H1 (cell line): ENCODE measurements around the gene ACTR5. TPM values are rescaled to one million over a fixed set of nuclear protein-coding genes. Genes with fewer than 3 reads are reported as not detected.

Experiments
- CTCF ChIA-PET: fragments of 300-600 bp; sonication (Branson Sonifier 250); formaldehyde crosslinking; loops from one replicate; lab custom pipeline; 2021; ENCODE audit not compliant: partially characterized antibody; lab: Charles Lee
- POLR2A ChIA-PET: fragments of 300-600 bp; sonication (Branson Sonifier 250); formaldehyde crosslinking; loops from one replicate; lab custom pipeline; 2021; ENCODE audit warnings: inconsistent platforms; ENCODE audit not compliant: partially characterized antibody; lab: Charles Lee
- DNase-seq, 2 experiments: peaks; one replicate each; pipeline versions ENCODE4 v3.0.0 to v3.0.0-alpha.2; 2010 to 2022; ENCODE audit warnings: low spot score in 2 of 2, low read depth in 1 of 2, mixed read lengths in 1 of 2
- FAIRE-seq: peaks from 2 replicates; lab custom pipeline; 2011; peaks lifted over from hg19 to GRCh38; lab: Jason Lieb, UNC
- H2AFZ ChIP-seq: 2 replicates; pipeline ENCODE4 v1.8.1; 2012; ENCODE audit warnings: low read length, inconsistent platforms
- H2AK5ac ChIP-seq: 2 replicates; pipeline ENCODE4 v1.6.1; 2013; ENCODE audit warnings: low read depth, low read length
- H2BK120ac ChIP-seq: replicated peaks from 2 replicates; pipeline ENCODE3; 2013; ENCODE audit warnings: low read depth, low read length, inconsistent platforms
- H2BK12ac ChIP-seq: 2 replicates; pipeline ENCODE4 v1.6.1; 2013; ENCODE audit warnings: low read depth, low read length
- H2BK15ac ChIP-seq: 2 replicates; pipeline ENCODE4 v1.6.1; 2013; ENCODE audit warnings: low read length
- H2BK20ac ChIP-seq: 2 replicates; pipeline ENCODE4 v1.6.1; 2013; ENCODE audit warnings: low read length
- H2BK5ac ChIP-seq: 2 replicates; pipeline ENCODE4 v1.6.1; 2013; ENCODE audit warnings: low read depth, low read length
- H3K14ac ChIP-seq: 2 replicates; pipeline ENCODE4 v1.6.1; 2013; ENCODE audit warnings: inconsistent platforms; ENCODE audit not compliant: insufficient read length
- H3K18ac ChIP-seq: 2 replicates; pipeline ENCODE4 v1.6.1; 2013; ENCODE audit warnings: low read length; ENCODE audit errors: extremely low read depth
- H3K23ac ChIP-seq: 2 replicates; pipeline ENCODE4 v1.6.1; 2013; ENCODE audit warnings: inconsistent platforms; ENCODE audit not compliant: insufficient read length
- H3K23me2 ChIP-seq: 2 replicates; pipeline ENCODE4 v1.6.1; 2013; ENCODE audit warnings: low read depth, low read length
- H3K27ac ChIP-seq: 2 replicates; pipeline ENCODE4 v1.6.1; 2011; ENCODE audit warnings: low read depth, low read length, inconsistent platforms
- H3K27me3 ChIP-seq, 4 experiments: replicated peaks in 1 of 4; 1 replicate in 1 of 4; 2 replicates in 3 of 4; pipeline versions ENCODE4 v1.6.1 to v1.8.1; 2011 to 2013; ENCODE audit warnings: low read length in 3 of 4, mild to moderate bottlenecking in 3 of 4, inconsistent platforms in 2 of 4, mixed read lengths in 2 of 4, moderate library complexity in 1 of 4; ENCODE audit not compliant: control insufficient read depth in 3 of 4, insufficient read depth in 3 of 4; ENCODE audit errors: extremely low read depth in 1 of 4
- H3K36me3 ChIP-seq, 4 experiments: 2 replicates each; pipeline versions ENCODE4 v1.6.1 to v1.8.1; 2011 to 2013; ENCODE audit warnings: mild to moderate bottlenecking in 4 of 4, low read length in 3 of 4, moderate library complexity in 2 of 4, control low read depth in 1 of 4, inconsistent platforms in 1 of 4; ENCODE audit not compliant: insufficient read depth in 4 of 4, control insufficient read depth in 2 of 4
- H3K4ac ChIP-seq: replicated peaks from 2 replicates; pipeline ENCODE3; 2013; ENCODE audit warnings: low read length, low read depth, mixed read lengths, inconsistent platforms; ENCODE audit not compliant: insufficient read length
- H3K4me1 ChIP-seq, 4 experiments: replicated peaks in 1 of 4; 1 replicate in 1 of 4; 2 replicates in 3 of 4; pipeline versions ENCODE4 v1.6.1 to v1.8.1; 2011 to 2013; ENCODE audit warnings: low read length in 3 of 4, inconsistent platforms in 2 of 4, mixed read lengths in 1 of 4; ENCODE audit not compliant: insufficient read depth in 4 of 4, control insufficient read depth in 3 of 4
- H3K4me2 ChIP-seq, 2 experiments: 2 replicates each; pipeline versions ENCODE4 v1.6.1 to v1.8.1; 2011 to 2013; ENCODE audit warnings: low read depth in 2 of 2, low read length in 2 of 2, control low read depth in 1 of 2, inconsistent platforms in 1 of 2, mild to moderate bottlenecking in 1 of 2; ENCODE audit not compliant: insufficient read depth in 1 of 2
- H3K4me3 ChIP-seq, 4 experiments: fragments of 200-600, 300-600 bp in 1 of 4; sonication (generic), shearing (Covaris generic), sonication (Bioruptor Twin) in 1 of 4; 2 replicates each; pipeline versions ENCODE4 v1.5.1 to v1.8.1; 2011 to 2016; ENCODE audit warnings: low read length in 4 of 4, low read depth in 3 of 4, control low read depth in 2 of 4, inconsistent platforms in 2 of 4, mild to moderate bottlenecking in 2 of 4, mixed read lengths in 1 of 4, moderate library complexity in 1 of 4; ENCODE audit not compliant: insufficient read depth in 2 of 4; ENCODE audit errors: extremely low read depth in 1 of 4
- H3K56ac ChIP-seq: replicated peaks from 2 replicates; pipeline ENCODE3; 2013; ENCODE audit warnings: low read depth, mild to moderate bottlenecking, mixed read lengths, low read length, inconsistent platforms; ENCODE audit not compliant: insufficient read length
- H3K79me1 ChIP-seq: 2 replicates; pipeline ENCODE4 v1.6.1; 2013; ENCODE audit warnings: low read depth, low read length, control low read depth
- H3K79me2 ChIP-seq, 2 experiments: 2 replicates each; pipeline versions ENCODE4 v1.6.1 to v1.8.1; 2012 to 2013; ENCODE audit warnings: low read length in 2 of 2, mild to moderate bottlenecking in 2 of 2, inconsistent platforms in 1 of 2; ENCODE audit not compliant: insufficient read depth in 2 of 2, control insufficient read depth in 1 of 2
- H3K9ac ChIP-seq, 4 experiments: replicated peaks in 1 of 4; 1 replicate in 1 of 4; 2 replicates in 3 of 4; pipeline versions ENCODE4 v1.6.1 to v1.8.1; 2011 to 2013; ENCODE audit warnings: low read depth in 3 of 4, low read length in 3 of 4, control low read depth in 2 of 4, mild to moderate bottlenecking in 2 of 4, moderate library complexity in 2 of 4, inconsistent platforms in 1 of 4; ENCODE audit errors: extremely low read depth in 1 of 4
- H3K9me3 ChIP-seq, 2 experiments: 2 replicates each; pipeline versions ENCODE4 v1.6.1 to v1.8.1; 2012 to 2013; ENCODE audit warnings: mild to moderate bottlenecking in 2 of 2, moderate library complexity in 2 of 2, control low read depth in 1 of 2, inconsistent platforms in 1 of 2, low read depth in 1 of 2, low read length in 1 of 2, mixed read lengths in 1 of 2; ENCODE audit not compliant: insufficient read depth in 2 of 2
- H4K20me1 ChIP-seq, 2 experiments: replicated peaks in 1 of 2; 2 replicates each; pipeline versions ENCODE3 to v1.8.1; 2011 to 2013; ENCODE audit warnings: inconsistent platforms in 2 of 2, low read length in 2 of 2, mild to moderate bottlenecking in 1 of 2; ENCODE audit not compliant: insufficient read depth in 2 of 2, control insufficient read depth in 1 of 2
- H4K5ac ChIP-seq: 2 replicates; pipeline ENCODE4 v1.6.1; 2013; ENCODE audit warnings: low read length, low read depth, mixed read lengths, inconsistent platforms; ENCODE audit not compliant: insufficient read length
- H4K8ac ChIP-seq: 2 replicates; pipeline ENCODE4 v1.8.0; 2013; ENCODE audit warnings: mild to moderate bottlenecking, moderate library complexity, low read length, inconsistent platforms; ENCODE audit not compliant: insufficient read depth; ENCODE audit errors: extremely low read depth
- H4K91ac ChIP-seq: replicated peaks from 2 replicates; pipeline ENCODE3; 2013; ENCODE audit warnings: low read length, mixed read lengths, inconsistent platforms; ENCODE audit not compliant: insufficient read length
- CBX5 ChIP-seq: fragments of 300-800, 300-1000 bp; sonication (generic); IDR thresholded peaks from 2 replicates; pipeline ENCODE4 v1.7.1; 2016; ENCODE audit warnings: antibody characterized with exemption, low read length, low read depth
- CEBPB ChIP-seq: IDR thresholded peaks from 2 replicates; pipeline ENCODE4 v1.6.1; 2012; ENCODE audit warnings: low read depth, low read length
- KDM1A ChIP-seq: fragments of 200-600, 300-600 bp; sonication (generic); IDR thresholded peaks from 2 replicates; pipeline ENCODE4 v1.7.1; 2016; ENCODE audit warnings: mild to moderate bottlenecking, low read length, borderline replicate concordance
- SAP30 ChIP-seq: fragments of 300-600 bp; sonication (generic); IDR thresholded peaks from 2 replicates; pipeline ENCODE4 v1.7.1; 2012; ENCODE audit warnings: low read length, moderate library complexity, mild to moderate bottlenecking, inconsistent platforms; ENCODE audit not compliant: insufficient read depth, insufficient replicate concordance
- SIRT6 ChIP-seq: IDR thresholded peaks from one replicate; pipeline ENCODE4 v1.7.1; 2012; ENCODE audit warnings: low read length, inconsistent platforms
- YY1 ChIP-seq: IDR thresholded peaks from 2 replicates; pipeline ENCODE4 v1.6.1; 2011; ENCODE audit warnings: low read depth, mild to moderate bottlenecking, low read length
- WGBS, 2 experiments: shearing (Covaris generic) in 1 of 2; methylation state at CpG; one replicate each; pipeline versions ENCODE4 v1.1.6 to v1.1.7; 2013 to 2015; ENCODE audit warnings: low lambda C conversion rate in 2 of 2, mixed read lengths in 2 of 2, inconsistent platforms in 1 of 2, low coverage in 1 of 2, missing lambda C conversion rate in 1 of 2; ENCODE audit not compliant: insufficient replicate concordance in 2 of 2, insufficient coverage in 1 of 2, insufficient read length in 1 of 2; ENCODE audit errors: extremely low coverage in 1 of 2, missing lambda C conversion rate in 1 of 2; 5-methylcytosine and 5-hydroxymethylcytosine counted together
- polyA plus RNA-seq, 7 experiments: library from polyadenylated mRNA; depleted of rRNA in 3 of 7; stranded (reverse) in 5 of 7; unstranded in 2 of 7; fragments of >200 nt in 5 of 7; fragments of 200-250 nt in 2 of 7; gene quantifications; 1 replicate in 5 of 7; 2 replicates in 1 of 7; 4 replicates in 1 of 7; pipeline versions ENCODE4 v1.2.1 to v1.2.3, GENCODE V29; 2011 to 2013; ENCODE audit warnings: missing spikeins in 2 of 7, mixed read lengths in 2 of 7
- total RNA-seq: library from RNA; stranded (reverse); fragmentation: NEBNext Ultra II Directional; extraction: Animal tissue kit (Norgen Biotek cat#: 25700); gene quantifications from 2 replicates; pipeline ENCODE4 v1.2.1, GENCODE V29; 2021
- TF ChIP-seq, protein P1 (sequence below): IDR thresholded peaks from 2 replicates; pipeline ENCODE4 v1.6.1; 2011; ENCODE audit warnings: low read length, improper control_type of control experiment
- TF ChIP-seq, protein P2 (sequence below): IDR thresholded peaks from 2 replicates; pipeline ENCODE4 v1.6.1; 2012; ENCODE audit warnings: inconsistent platforms

The ACTR5 gene
- total and polyA plus RNA-seq, 2 of the 8 experiments (the other 6 are each of a cell fraction or from before 2014, with no cell fraction given), result 10.4 to 14.4 TPM

DNA sequence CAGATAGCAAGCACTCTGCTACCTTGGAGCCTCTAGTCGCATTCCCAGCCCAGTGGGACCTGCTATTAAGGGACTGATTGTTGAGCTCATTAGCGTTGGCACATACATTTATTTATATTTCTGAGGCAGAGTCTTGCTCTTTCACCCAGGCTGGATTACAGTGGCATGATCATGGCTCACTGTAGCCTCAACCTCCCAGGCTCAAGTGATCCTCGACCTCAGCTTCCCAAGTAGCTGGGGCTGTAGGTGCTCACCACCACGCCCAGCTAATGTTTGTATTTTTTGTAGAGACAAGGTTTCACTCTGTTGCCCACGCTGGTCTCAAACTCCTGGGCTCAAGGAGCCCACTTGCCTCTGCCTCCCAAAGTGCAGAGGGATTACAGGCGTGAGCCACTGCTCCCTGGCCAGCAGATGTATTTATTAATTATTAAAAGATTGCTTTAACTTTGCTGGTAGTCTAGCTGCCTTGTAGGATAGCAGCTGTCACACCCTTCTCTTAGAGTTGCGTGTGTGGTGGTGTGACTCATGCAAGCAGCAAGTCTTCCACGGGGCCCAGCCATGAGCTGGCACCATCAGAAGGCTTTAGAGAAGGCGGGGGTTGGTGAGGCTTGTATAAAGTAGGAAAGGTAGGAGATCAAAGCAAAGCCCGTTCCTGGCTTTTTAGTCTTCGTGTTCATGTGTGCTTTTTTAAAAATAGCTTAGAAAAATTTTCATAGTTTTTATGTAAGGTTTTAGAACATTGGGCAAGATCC lies 16.5 kb downstream of the ACTR5 start:
- Histone ChIP-seq H3K36me3 (peaks cover 2 to 44% (median 23%) of the 10 kb centered on the region in 4 experiments; a peak in 7 of 8 replicates), H2BK20ac (no peak overlapping the region), H3K79me2 (no peaks in the 10 kb centered on the region), H3K18ac (no peak overlapping the region), H3K27ac (no peak overlapping the region), H4K20me1 (peaks cover 0 to 3% of the 10 kb centered on the region in 2 experiments), H3K56ac (no peak overlapping the region), H3K9ac (no peak overlapping the region), H3K23me2 (no peaks in the 10 kb centered on the region; the same call in 1 of the 2 replicates), H3K4me1 (0 out of 7 replicates have a peak, but pooled peaks cover 0 to 2% (median 0%) of the 10 kb centered on the region in 4 experiments), H2BK120ac (no peak overlapping the region), H3K27me3 (no peaks in the 10 kb centered on the region), H3K4me2 (no peak overlapping the region), H3K79me1 (no peaks in the 10 kb centered on the region; the same call in 1 of the 2 replicates), H2BK5ac (no peak overlapping the region), H2AFZ (no peak overlapping the region), H3K23ac (no peak overlapping the region), H2BK15ac (no peak overlapping the region), H3K14ac (no peak overlapping the region), H4K5ac (no peak overlapping the region), H4K91ac (no peak overlapping the region), H2BK12ac (no peak overlapping the region), H4K8ac (no peak overlapping the region), H3K4me3 (no peak overlapping the region), H2AK5ac (no peak overlapping the region), H3K4ac (no peak overlapping the region), H3K9me3 (no peaks in the 10 kb centered on the region)
- ChIA-PET POLR2A (interaction anchor here (2.4 kb wide), 1 partner anchor 14 kb away, joined by 13 read pairs; no protein-coding TSS in a partner anchor), CTCF (interaction anchor here (0.6 to 2.5 kb wide), 4 partner anchors 13 to 106 kb away, joined by 3 to 18 read pairs (median 4); no protein-coding TSS in a partner anchor)
- WGBS, 2 experiments, result 91% methylated on average over 11 of the region's 11 CpGs; no CpG with 5 or more reads in 1 of the 2 experiments
- FAIRE-seq, result no peak
- no peak for DNase-seq
- TF ChIP-seq, protein P1, sequence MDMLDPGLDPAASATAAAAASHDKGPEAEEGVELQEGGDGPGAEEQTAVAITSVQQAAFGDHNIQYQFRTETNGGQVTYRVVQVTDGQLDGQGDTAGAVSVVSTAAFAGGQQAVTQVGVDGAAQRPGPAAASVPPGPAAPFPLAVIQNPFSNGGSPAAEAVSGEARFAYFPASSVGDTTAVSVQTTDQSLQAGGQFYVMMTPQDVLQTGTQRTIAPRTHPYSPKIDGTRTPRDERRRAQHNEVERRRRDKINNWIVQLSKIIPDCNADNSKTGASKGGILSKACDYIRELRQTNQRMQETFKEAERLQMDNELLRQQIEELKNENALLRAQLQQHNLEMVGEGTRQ, result no peak
- TF ChIP-seq YY1 (no peak), SIRT6 (no peak), SAP30 (no peak), KDM1A (no peak), CBX5 (no peak), CEBPB (no peak)
- TF ChIP-seq, protein P2, sequence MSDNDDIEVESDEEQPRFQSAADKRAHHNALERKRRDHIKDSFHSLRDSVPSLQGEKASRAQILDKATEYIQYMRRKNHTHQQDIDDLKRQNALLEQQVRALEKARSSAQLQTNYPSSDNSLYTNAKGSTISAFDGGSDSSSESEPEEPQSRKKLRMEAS, result no peak
